ENCODE measurements around the gene SRMS.

The SRMS gene

DNA sequence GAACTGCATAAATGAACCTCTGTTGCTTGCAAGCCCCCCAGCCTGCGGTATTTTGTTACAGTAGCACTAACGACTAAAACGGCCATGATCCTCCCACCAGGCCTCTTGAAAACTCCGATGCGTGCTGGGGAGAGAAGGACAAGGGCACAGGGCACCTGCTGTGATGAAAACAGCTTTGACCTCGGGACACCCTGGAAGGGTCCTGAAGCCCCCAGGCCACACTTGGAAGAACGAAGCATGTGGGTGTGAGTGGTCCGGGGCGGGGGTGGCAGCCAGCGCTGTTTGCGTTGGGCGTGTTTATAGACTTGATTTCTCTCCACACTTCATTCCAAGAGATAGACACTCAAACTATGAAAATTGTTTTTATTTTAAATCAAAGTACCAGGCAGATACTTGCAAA lies 39.7 kb upstream of the SRMS start:
- Histone ChIP-seq H3K9me3 (no peaks in the 10 kb centered on the region), H3K4me3 (no peak overlapping the region), H3K36me3 (replicated peaks) (peaks cover 12% of the 10 kb centered on the region; the same call in 1 of the 2 replicates), H3K4me1 (no peaks in the 10 kb centered on the region), H3K27me3 (ENCODE audit: low read depth) (no peaks in the 10 kb centered on the region)
- no peak for DNase-seq (ENCODE audit: low spot score in 2 of 2)
- in situ Hi-C loops (cut with MboI; ENCODE audit: low sequenced_read_pairs) = no loop called here

DNA sequence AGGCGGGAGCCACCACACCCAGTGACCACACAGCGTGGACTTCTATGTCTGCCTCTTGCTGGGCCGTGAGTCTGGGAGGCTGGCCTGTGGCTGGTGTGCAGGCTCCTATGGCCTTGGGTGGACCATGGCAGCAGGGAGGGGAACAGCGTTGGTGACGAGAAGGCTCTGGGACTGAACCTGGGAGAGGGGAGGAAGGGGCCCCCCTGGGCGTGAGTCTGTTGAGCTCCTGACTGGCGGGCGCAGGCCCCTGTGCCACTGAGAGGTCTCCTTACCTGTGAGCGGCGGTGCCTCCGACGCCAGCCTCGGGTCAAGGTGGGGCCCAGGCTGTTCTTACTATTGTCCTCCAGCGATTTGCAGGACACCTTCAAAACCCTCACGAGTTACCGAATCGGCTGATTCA lies 39.2 kb upstream of the SRMS start:
- DNase-seq (ENCODE audit: low spot score in 2 of 2) = no peak
- H3K27me3 ChIP-seq (ENCODE audit: low read depth) = no peaks in the 10 kb centered on the region
- no peak overlapping the region for H3K4me3 ChIP-seq
- peaks cover 8% of the 10 kb centered on the region; the same call in 1 of the 2 replicates for H3K36me3 ChIP-seq (replicated peaks)
- in situ Hi-C loops (cut with MboI; ENCODE audit: low sequenced_read_pairs) = no loop called here
- H3K9me3 ChIP-seq = no peaks in the 10 kb centered on the region
- no peaks in the 10 kb centered on the region for H3K4me1 ChIP-seq

DNA sequence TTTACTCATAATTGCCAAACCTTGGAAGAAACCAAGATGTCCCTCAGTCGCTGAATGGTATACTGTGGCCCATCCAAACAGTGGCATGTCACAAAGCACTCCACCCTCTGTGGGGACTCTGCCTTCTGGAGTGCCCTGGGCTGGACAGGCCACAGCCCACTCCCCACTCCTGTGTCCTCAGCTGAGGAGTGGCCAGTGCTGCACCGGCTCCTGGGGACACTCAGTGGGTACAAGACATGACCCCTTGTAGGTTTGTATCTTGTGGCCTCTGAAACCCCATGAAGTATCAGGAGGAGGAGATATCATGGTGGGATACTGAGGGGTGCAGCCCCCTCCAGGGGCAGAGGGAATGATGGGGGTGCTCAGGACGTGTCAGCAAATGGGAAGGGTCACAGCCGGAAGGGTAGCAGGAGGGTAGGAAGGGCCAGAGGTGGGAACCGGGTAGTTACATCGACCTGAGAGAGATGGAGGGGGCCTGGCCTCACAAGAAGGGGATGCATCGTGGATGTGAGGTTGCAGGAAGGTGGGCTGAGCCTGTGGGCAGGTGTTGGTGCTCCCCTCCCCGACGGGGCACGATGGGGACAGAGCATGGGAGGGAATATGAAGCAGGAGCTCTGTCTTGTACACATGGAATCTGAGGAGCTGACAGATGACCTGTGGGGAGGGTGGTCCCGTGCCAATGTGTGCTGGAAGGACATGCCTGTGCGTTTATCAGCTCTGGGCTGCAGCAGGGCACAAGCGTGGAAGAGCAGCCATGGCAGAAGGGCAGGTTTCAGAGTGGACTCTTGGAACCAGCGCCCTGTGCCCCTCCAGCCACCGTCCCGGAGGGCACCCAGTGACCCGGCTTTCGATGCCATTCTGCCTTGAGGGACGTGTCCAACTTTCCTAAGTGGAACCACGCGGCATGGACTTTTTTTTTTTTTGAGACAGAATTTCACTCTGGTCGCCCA lies 38.3 kb upstream of the SRMS start:
- no peak for DNase-seq (ENCODE audit: low spot score in 2 of 2)
- in situ Hi-C loops (cut with MboI; ENCODE audit: low sequenced_read_pairs) = no loop called here
- Histone ChIP-seq H3K36me3 (replicated peaks) (peaks cover 5% of the 10 kb centered on the region; the same call in 1 of the 2 replicates), H3K9me3 (no peaks in the 10 kb centered on the region), H3K4me3 (no peak overlapping the region), H3K27me3 (ENCODE audit: low read depth) (no peaks in the 10 kb centered on the region), H3K4me1 (no peaks in the 10 kb centered on the region)

DNA sequence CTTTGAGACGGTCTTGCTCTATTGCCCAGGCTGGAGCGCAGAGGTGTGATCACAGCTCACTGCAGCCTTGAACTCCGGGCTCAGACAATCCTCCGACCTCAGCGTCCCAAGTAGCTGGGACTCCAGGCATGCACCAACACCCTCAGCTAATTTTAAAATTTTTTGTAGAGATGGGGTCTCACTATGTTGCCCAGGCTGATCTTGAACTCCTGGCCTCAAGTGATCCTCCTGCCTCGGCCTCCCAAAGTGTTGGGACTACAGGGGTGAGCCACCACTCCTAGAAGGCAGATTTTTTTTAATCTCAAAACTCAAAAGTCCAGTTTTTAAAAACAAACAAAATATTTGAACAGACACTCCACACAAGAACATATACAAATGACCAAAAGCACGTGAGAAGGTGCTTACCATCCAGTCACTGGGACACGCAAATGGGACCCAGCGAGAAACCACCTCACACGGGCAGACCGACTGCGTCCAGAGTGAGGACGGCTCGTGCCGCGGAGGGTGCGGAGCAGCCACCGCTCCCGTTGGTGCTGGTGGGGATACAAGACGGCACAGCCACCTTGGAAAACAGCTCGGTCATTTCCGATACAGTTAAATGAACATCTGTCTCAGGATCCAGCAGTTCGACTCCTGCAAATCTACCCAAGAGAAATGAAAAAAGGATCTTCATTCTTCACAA lies 35.0 kb upstream of the SRMS start:
- no peaks in the 10 kb centered on the region for H3K4me1 ChIP-seq
- H3K9me3 ChIP-seq = no peaks in the 10 kb centered on the region
- H3K27me3 ChIP-seq (ENCODE audit: low read depth) = no peaks in the 10 kb centered on the region
- no peaks in the 10 kb centered on the region for H3K36me3 ChIP-seq (replicated peaks)
- no peak overlapping the region for H3K4me3 ChIP-seq
- DNase-seq (ENCODE audit: low spot score in 2 of 2) = no peak
- in situ Hi-C loops (cut with MboI; ENCODE audit: low sequenced_read_pairs) = no loop called here

DNA sequence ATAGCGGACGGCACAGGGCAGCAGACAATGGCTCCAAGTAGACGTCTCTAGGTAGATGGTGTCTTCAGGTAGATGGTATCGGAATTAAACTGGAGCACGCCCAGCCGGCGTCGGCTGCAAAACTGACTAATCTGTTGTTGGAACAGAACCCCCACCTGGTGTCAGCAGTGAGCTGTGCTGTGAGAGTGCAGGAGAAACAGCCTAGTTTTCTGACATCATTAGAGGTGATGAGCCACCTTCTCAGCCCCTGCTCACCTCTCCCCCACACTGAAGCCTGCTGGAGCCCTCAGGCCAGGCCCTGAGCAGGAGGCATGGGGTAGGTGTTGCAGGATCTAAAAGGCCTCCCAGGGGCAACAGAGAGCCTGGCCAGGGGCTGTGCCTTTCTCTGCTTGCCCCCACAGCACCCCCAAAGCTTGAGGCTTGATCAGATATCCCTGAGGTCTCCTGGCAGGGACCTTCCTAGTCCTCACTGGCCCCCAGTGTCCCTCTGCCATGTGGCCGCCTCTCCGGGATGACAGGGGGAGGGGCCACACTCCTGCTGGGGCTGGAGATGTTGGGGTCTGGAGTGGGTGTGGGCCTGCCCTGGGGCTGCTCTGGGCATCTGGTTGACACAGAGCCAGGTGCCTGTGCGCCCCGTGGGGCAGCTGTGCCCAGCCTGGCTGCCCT lies 33.4 kb upstream of the SRMS start:
- no peak overlapping the region for H3K4me3 ChIP-seq
- H3K9me3 ChIP-seq = no peaks in the 10 kb centered on the region
- in situ Hi-C loops (cut with MboI; ENCODE audit: low sequenced_read_pairs) = no loop called here
- no peak for DNase-seq (ENCODE audit: low spot score in 2 of 2)
- no peaks in the 10 kb centered on the region for H3K27me3 ChIP-seq (ENCODE audit: low read depth)
- H3K36me3 ChIP-seq (replicated peaks) = no peaks in the 10 kb centered on the region
- H3K4me1 ChIP-seq = no peaks in the 10 kb centered on the region

DNA sequence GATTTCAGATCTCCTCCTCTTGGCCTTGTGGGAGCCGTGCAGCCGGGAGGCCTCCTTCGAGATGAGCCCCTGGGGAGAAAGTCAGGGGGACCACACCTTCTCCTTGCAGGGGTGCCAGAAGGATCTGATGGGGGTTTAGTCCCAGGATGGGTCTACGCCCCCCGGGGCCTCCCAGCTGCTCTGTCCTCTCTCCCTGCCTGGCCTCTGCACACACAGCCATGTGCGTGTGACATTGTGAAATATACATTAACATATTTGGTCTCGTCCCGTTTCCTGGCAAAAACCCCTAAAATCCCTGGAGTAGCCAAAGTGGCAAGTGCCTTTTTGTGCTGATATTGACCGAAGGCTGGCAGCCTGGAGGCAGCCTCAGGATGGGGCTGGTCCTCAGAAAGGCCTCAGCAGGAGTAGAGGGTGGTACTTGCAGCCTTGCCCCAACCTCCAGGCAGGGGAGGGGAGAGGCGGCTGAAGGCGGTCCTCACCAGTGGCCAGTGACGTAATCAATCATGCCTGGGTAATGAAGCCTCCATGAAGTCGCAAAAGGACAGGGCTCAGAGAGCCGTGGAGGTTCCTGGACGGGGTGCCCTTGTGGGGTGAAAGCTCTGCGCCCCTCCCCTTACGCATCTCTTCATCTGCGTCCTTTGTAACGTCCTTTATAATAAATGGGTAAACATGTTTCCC lies 31.6 kb upstream of the SRMS start:
- DNase-seq (ENCODE audit: low spot score in 2 of 2) = no peak
- in situ Hi-C loops (cut with MboI; ENCODE audit: low sequenced_read_pairs) = no loop called here
- peaks cover 3% of the 10 kb centered on the region; the same call in 1 of the 2 replicates for H3K4me1 ChIP-seq
- H3K9me3 ChIP-seq = no peaks in the 10 kb centered on the region
- H3K4me3 ChIP-seq = no peak overlapping the region
- H3K27me3 ChIP-seq (ENCODE audit: low read depth) = no peaks in the 10 kb centered on the region
- no peaks in the 10 kb centered on the region for H3K36me3 ChIP-seq (replicated peaks)

DNA sequence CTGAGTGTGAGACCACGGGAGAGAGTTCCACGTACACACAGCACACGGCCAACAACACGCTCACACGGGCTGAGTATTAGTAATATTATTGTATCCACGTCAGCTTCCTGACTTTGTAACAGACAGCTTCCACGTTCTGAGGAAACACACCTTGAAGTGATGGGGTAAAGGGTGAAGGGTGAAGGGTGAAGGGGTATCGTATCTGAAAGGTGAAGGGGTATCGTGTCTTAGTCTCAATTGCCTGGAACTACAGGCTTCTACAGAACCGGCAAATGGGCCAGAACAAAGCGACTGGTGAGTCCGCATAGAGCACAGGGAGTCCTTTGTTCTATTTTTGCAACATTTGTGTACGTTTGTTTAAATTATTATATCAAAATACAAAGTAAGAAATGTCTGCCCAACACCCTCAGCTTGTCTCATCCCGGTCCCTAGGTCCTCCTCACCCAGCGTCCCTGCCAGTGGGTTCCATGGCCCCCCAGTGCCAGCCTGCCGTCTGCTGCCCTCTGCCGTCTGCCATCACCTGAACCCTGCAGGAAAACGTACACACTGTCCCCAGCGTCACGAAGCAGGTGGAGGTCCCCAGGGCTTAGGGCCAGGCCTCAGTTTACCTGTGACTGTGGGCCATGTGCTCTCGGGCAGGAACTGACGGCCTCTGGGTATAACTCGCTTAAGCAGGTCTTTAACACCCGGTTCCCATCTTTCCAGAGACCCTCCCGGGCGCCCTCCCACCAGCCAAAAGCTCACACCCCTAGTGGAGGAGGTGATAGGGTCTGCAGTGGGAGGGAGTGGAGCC lies 30.9 kb upstream of the SRMS start:
- no peaks in the 10 kb centered on the region for H3K9me3 ChIP-seq
- no peaks in the 10 kb centered on the region for H3K27me3 ChIP-seq (ENCODE audit: low read depth)
- H3K4me3 ChIP-seq = no peak overlapping the region
- in situ Hi-C loops (cut with MboI; ENCODE audit: low sequenced_read_pairs) = no loop called here
- no peaks in the 10 kb centered on the region for H3K36me3 ChIP-seq (replicated peaks)
- peaks cover 3% of the 10 kb centered on the region; the same call in 1 of the 2 replicates for H3K4me1 ChIP-seq
- DNase-seq (ENCODE audit: low spot score in 2 of 2) = no peak

DNA sequence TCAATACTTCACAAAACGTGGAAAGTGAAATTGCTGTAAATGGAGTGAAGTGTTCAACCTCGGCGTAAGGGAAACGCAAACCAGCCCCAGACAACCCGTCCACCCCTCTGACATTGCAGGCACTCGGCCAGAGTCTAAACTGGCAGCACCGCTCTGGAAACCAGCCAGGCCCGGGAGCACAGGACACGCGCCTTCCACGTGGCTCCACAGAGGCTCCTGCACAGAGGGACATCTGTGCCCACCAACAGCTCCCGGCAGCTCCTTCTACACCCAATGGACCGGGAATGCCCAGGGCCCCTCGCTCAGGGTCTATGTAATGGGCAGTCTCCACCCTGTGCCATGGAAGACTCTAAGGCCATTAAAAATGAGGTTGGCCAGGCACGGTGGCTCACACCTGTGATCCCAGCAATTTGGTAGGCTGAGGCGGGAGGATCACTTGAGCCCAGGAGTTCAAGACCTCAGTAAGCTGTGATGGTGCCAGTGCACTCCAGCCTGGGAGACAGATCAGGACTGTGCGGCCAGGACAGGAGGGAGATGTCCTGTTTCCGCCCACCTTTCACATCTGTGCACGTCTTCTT lies 29.9 kb upstream of the SRMS start:
- no peak overlapping the region for H3K4me3 ChIP-seq
- in situ Hi-C loops (cut with MboI; ENCODE audit: low sequenced_read_pairs) = no loop called here
- no peaks in the 10 kb centered on the region for H3K36me3 ChIP-seq (replicated peaks)
- peaks cover 3% of the 10 kb centered on the region; the same call in 1 of the 2 replicates for H3K4me1 ChIP-seq
- H3K9me3 ChIP-seq = no peaks in the 10 kb centered on the region
- DNase-seq (ENCODE audit: low spot score in 2 of 2) = no peak
- no peaks in the 10 kb centered on the region for H3K27me3 ChIP-seq (ENCODE audit: low read depth)

DNA sequence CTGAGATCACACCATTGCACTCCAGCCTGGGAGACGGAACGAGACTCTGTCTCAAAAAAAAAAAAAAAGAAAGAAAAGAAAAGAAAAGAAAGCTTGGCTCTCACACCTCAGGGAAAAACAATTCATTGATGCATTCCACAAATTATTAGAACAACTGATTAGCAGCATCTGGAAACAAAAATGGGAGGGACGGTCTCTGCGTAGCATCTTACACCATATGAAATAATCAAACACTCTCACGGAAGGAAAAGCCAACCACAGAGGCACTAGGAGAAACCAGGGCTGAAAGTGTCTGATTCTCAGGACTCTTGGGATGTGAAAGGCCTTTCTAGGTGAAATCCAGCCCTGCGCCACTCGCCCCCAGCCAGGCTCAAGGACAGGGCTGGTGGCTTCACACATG lies 28.8 kb upstream of the SRMS start:
- DNase-seq (ENCODE audit: low spot score in 2 of 2) = no peak
- H3K4me3 ChIP-seq = no peak overlapping the region
- peaks cover 3% of the 10 kb centered on the region; the same call in 1 of the 2 replicates for H3K4me1 ChIP-seq
- in situ Hi-C loops (cut with MboI; ENCODE audit: low sequenced_read_pairs) = no loop called here
- H3K9me3 ChIP-seq = no peaks in the 10 kb centered on the region
- H3K36me3 ChIP-seq (replicated peaks) = no peaks in the 10 kb centered on the region
- no peaks in the 10 kb centered on the region for H3K27me3 ChIP-seq (ENCODE audit: low read depth)

DNA sequence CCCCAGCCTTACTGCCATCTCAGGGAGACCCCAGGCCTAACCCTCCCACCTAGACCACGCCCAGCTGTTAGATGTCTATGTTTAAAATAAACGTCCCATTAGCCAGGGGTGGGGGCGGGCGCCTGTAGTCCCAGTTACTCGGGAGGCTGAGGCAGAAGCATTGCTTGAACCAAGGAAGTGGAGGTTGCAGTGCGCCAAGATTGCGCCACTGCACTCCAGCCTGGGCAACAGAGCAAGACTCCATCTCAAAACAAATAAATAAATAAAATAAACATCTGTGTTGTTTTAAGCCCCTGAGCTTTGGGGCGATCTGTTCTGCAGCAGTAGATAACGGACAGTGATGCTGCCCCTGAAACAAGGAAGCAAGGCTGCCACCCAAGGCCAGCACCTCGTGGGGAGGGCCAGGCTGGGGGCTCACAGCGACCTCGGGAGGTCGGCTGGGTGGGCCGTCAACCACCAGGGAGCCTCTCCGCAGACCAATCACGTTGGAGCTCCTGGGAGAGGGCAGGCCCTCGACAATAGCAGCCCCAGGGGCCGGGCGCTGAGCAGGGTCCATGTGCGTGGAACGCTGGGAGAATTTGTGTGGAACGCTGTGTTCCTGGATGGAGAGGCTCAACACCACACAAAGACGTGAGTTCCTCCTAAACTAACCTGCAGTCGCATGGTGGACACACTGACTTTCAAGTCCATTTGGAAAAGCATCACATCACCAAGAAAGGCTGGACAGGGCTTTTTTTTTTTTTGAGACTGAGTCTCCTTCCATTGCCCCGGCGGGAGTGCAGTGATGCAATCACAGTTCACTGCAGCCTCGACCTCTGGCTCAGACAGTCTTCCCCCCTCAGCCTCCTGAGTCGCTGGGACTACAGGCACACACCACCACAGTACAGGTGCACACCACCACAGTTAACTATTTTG lies 27.5 kb upstream of the SRMS start:
- Histone ChIP-seq H3K4me1 (peaks cover 3% of the 10 kb centered on the region; the same call in 1 of the 2 replicates), H3K9me3 (no peaks in the 10 kb centered on the region), H3K36me3 (replicated peaks) (no peaks in the 10 kb centered on the region), H3K4me3 (no peak overlapping the region), H3K27me3 (ENCODE audit: low read depth) (no peaks in the 10 kb centered on the region)
- in situ Hi-C loops (cut with MboI; ENCODE audit: low sequenced_read_pairs) = no loop called here
- DNase-seq (ENCODE audit: low spot score in 2 of 2) = no peak

DNA sequence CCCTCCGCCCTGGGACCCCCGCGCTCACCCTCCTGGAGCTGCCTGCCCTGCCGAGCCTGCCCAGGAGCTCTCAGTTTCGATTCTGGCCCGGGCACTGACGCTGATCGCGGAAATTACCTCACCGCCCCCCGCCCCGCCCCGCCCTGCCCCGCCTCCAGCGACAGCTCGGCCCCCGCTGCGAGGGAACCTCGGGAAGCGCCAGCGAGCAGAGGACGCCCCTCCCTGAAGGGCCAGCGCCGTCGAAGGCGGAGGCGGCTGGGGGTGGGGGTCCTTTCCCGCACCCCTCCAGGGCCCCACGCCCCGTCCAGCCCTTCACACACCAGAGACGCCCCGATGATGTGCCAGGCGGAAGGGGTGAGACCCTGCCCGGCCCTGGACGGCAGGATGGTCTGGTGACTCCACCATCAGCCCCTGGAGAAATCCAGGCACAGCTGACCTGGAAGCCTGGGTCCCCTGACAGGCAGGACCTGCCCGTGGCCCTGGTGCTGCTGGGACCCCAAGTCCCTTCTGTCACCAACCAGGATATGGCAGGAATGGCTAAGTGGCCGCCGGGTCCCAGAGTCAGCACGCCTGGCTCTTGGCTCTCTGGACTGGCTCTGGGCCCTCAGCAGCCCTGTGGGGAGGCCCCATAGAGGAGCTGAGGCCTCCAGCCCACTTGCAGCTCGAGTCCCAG lies 26.7 kb upstream of the SRMS start, which contains the start of gene HELZ2:
TSS of gene HELZ2 (minus strand) at position 84 of the 673 bp plus-strand sequence. CDS start 1,854 bp downstream, outside the sequence.
- Histone ChIP-seq H3K9me3 (no peaks in the 10 kb centered on the region), H3K4me3 (peak within 1 kb of the TSS; percentile 48), H3K4me1 (peaks cover 3% of the 10 kb centered on the region; the same call in 1 of the 2 replicates), H3K36me3 (replicated peaks) (no peaks in the 10 kb centered on the region), H3K27me3 (ENCODE audit: low read depth) (no peaks in the 10 kb centered on the region)
- in situ Hi-C loops (cut with MboI; ENCODE audit: low sequenced_read_pairs) = no loop called here
- DNase-seq (ENCODE audit: low spot score in 2 of 2) = peak; percentile 48 to 80

Data from HAP-1 (cell line).